KMS-11 (cell line): Measurements from ENCODE around the gene SYCE3.

Source experiments
- H2AFZ ChIP-seq: fragments of 200-600 bp; sonication (generic); 2 replicates; pipeline ENCODE4 v1.6.1; 2016; ENCODE audit warnings: antibody characterized with exemption, mixed run types, low read depth
- H3K27ac ChIP-seq: fragments of 200-600 bp; sonication (generic); 2 replicates; pipeline ENCODE4 v1.6.1; 2016; ENCODE audit warnings: mild to moderate bottlenecking, mixed run types
- H3K27me3 ChIP-seq: fragments of 200-600 bp; sonication (generic); 2 replicates; pipeline ENCODE4 v1.6.1; 2017; ENCODE audit warnings: mild to moderate bottlenecking, low read depth, mixed run types, moderate library complexity; ENCODE audit not compliant: insufficient read depth
- H3K36me3 ChIP-seq: fragments of 200-600 bp; sonication (generic); 2 replicates; pipeline ENCODE4 v1.6.1; 2017; ENCODE audit warnings: mild to moderate bottlenecking, mixed run types; ENCODE audit not compliant: insufficient read depth
- H3K4me1 ChIP-seq: fragments of 200-600 bp; sonication (generic); 2 replicates; pipeline ENCODE4 v1.6.1; 2016; ENCODE audit warnings: mild to moderate bottlenecking, low read depth, mixed run types; ENCODE audit not compliant: poor library complexity, severe bottlenecking
- H3K4me2 ChIP-seq: fragments of 200-600 bp; sonication (generic); 2 replicates; pipeline ENCODE4 v1.7.0; 2016; ENCODE audit warnings: mild to moderate bottlenecking, mixed run types
- H3K4me3 ChIP-seq: fragments of 200-600 bp; sonication (generic); IDR thresholded peaks from 2 replicates; pipeline ENCODE4 v1.6.1; 2017; ENCODE audit warnings: low read depth, low read length, mixed read lengths; ENCODE audit not compliant: insufficient read depth
- H3K79me2 ChIP-seq: fragments of 200-600 bp; sonication (generic); 2 replicates; pipeline ENCODE4 v1.6.1; 2016; ENCODE audit warnings: low read depth, mixed run types; ENCODE audit not compliant: insufficient read depth
- H3K9ac ChIP-seq: fragments of 200-600 bp; sonication (generic); 2 replicates; pipeline ENCODE4 v1.6.1; 2016; ENCODE audit warnings: mild to moderate bottlenecking, mixed run types
- H4K20me1 ChIP-seq: fragments of 200-600 bp; sonication (generic); 2 replicates; pipeline ENCODE4 v1.6.1; 2016; ENCODE audit warnings: mild to moderate bottlenecking, mixed run types; ENCODE audit not compliant: insufficient read depth
- TF ChIP-seq, protein P1 (sequence below): fragments of 200-600 bp; sonication (generic); conservative IDR thresholded peaks from 2 replicates; pipeline ENCODE4 v1.6.1; 2017; ENCODE audit warnings: low read depth, mild to moderate bottlenecking, antibody characterized with exemption, low read length, moderate library complexity, mixed read lengths

Gene SYCE3

GRCh38 chr22:50551160-50551752 is 11.5 kb downstream of the SYCE3 start:
- Histone ChIP-seq H3K79me2 (no peaks in the 10 kb centered on the region), H3K4me1 (no peaks in the 10 kb centered on the region), H3K4me3 (no peak overlapping the region), H3K4me2 (no peak overlapping the region), H3K27ac (no peak overlapping the region), H3K36me3 (no peaks in the 10 kb centered on the region), H2AFZ (no peak overlapping the region), H4K20me1 (no peaks in the 10 kb centered on the region), H3K27me3 (no peaks in the 10 kb centered on the region), H3K9ac (no peak overlapping the region)
- TF ChIP-seq, protein P1, sequence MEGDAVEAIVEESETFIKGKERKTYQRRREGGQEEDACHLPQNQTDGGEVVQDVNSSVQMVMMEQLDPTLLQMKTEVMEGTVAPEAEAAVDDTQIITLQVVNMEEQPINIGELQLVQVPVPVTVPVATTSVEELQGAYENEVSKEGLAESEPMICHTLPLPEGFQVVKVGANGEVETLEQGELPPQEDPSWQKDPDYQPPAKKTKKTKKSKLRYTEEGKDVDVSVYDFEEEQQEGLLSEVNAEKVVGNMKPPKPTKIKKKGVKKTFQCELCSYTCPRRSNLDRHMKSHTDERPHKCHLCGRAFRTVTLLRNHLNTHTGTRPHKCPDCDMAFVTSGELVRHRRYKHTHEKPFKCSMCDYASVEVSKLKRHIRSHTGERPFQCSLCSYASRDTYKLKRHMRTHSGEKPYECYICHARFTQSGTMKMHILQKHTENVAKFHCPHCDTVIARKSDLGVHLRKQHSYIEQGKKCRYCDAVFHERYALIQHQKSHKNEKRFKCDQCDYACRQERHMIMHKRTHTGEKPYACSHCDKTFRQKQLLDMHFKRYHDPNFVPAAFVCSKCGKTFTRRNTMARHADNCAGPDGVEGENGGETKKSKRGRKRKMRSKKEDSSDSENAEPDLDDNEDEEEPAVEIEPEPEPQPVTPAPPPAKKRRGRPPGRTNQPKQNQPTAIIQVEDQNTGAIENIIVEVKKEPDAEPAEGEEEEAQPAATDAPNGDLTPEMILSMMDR = no peak

DNA sequence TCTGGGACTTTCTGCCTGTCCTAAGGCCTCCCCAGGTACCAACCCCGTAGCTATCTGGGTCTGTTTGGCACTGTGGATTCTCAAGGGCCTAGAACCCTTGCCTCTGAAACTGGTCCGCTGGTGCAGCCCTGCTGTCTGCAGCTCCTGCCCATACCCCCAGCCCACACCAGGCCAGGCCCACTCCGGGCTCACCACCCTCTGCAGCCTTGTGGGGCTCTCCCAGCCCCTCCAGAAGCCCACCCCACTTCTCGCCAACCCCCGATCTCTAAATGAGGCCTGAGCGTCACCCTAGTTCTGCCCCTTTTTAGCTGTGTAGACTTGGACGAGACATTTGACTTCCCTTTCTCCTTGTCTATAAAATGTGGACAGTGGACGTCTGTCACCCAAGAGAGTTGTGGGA is 12.3 kb downstream of the SYCE3 start:
- Histone ChIP-seq H3K9ac (no peak overlapping the region), H4K20me1 (no peaks in the 10 kb centered on the region), H3K36me3 (no peaks in the 10 kb centered on the region), H3K79me2 (no peaks in the 10 kb centered on the region), H3K4me1 (peaks cover 4% of the 10 kb centered on the region), H2AFZ (no peak overlapping the region), H3K27me3 (no peaks in the 10 kb centered on the region), H3K4me3 (no peak overlapping the region), H3K4me2 (no peak overlapping the region), H3K27ac (no peak overlapping the region)
- TF ChIP-seq, protein P1 = no peak

GRCh38 chr22:50548921-50549790 is 13.6 kb downstream of the SYCE3 start:
- TF ChIP-seq, protein P1 = no peak
- Histone ChIP-seq H3K79me2 (no peaks in the 10 kb centered on the region), H3K36me3 (no peaks in the 10 kb centered on the region), H3K9ac (no peak overlapping the region), H3K4me3 (no peak overlapping the region), H3K27me3 (no peaks in the 10 kb centered on the region), H3K4me2 (no peak overlapping the region), H3K27ac (no peak overlapping the region), H3K4me1 (peaks cover 15% of the 10 kb centered on the region), H2AFZ (no peak overlapping the region), H4K20me1 (no peaks in the 10 kb centered on the region)

- Histone ChIP-seq H4K20me1 (no peaks in the 10 kb centered on the region), H3K4me3 (no peak overlapping the region), H3K4me1 (peaks cover 15% of the 10 kb centered on the region), H3K27me3 (no peaks in the 10 kb centered on the region), H3K4me2 (no peak overlapping the region), H3K79me2 (no peaks in the 10 kb centered on the region), H3K36me3 (no peaks in the 10 kb centered on the region), H3K9ac (no peak overlapping the region), H3K27ac (no peak overlapping the region), H2AFZ (no peak overlapping the region)
- TF ChIP-seq, protein P1 = no peak
These were observed 14.4 kb downstream of the SYCE3 start for GRCh38 chr22:50548040-50548920.
